Activated naive CD4-positive, alpha-beta T cell (primary cell): Measurements from ENCODE around the gene TRAP1.

Experiments used
- DNase-seq, 4 experiments: peaks; one replicate each; lab custom pipeline; 2025; lab: John Stamatoyannopoulos, UW

The TRAP1 gene

GRCh38 chr16:3713587-3714242, 3.6 kb downstream of the TRAP1 start:
- no peak for DNase-seq

DNA sequence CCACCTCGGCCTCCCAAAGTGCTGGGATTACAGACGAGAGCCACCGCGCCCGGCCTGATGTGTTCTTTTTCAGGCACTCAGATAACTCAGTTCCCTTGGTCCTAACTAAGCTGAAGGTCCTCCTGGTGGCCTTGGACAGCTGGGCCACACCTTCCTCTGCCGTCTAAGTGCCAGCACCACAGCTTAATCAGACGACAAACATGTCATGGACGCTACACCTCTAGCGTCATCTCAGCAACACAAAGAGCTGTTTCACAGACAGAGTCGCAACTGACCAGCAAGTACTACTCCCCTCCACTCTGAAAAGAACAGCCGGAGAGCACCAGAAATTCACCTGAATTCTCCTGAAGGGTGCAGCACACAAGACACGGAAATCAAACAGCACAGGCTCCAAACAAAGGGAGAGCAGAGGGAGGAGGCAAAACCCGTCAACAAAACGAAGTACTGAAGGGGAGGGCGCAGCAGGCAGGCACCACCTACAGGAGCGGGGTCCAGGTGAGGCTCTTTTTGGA, 4.4 kb downstream of the TRAP1 start:
- no peak for DNase-seq

DNA sequence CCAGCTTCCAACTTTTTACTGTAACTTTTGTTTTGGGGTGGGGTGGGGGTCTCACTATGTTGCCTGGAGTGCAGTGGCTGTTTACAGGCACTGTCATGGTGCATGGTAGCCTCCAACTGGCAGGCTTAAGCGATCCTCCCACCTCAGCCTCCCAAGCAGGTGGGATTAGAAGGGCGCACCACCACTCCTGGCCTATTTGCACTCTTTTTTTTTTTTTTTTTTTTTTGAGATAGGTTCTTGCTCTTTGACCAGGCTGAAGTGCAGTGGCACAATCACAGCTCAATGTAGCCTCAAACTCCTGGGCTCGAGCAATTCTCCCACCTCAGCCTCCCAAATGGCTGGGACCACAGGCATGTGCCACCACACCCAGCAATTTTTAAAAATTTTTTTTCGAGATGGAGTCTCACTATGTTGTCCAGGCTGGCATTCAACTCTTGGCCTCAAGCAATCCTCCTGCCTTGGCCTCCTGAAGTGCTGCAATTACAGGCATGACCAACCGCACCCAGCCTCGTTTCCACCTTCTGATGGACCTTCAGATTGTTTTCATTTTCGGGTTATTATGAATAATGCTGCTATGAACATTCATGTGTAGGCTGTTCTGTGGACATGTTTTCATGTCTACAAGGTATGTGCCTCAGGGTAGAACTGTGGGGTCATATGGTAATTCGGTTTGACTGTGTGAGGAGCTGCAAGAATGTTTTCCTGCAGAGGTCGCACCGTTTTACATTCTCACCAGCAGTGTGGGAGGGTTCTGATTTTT, 10.9 kb downstream of the TRAP1 start:
- no peak for DNase-seq

DNA sequence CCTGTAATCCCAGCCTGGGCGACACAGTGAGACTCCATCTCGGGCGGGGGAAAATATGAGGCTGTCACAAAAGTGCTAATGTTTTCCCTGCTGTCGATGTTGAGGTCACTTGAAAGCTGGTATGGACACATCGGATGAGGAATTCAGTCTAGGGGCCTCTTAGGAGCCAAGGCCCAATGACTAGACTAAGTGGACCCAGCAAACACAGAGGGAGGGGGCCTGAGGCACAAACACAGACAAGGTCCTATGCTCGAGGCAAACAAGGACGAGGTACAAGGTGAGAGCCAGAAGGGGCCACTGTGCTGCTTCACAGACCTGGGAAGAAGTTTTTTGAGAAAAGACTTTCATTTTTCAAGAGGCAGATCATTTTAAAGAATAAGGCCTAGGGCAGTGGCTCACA, 15.2 kb downstream of the TRAP1 start:
- no peak for DNase-seq

DNA sequence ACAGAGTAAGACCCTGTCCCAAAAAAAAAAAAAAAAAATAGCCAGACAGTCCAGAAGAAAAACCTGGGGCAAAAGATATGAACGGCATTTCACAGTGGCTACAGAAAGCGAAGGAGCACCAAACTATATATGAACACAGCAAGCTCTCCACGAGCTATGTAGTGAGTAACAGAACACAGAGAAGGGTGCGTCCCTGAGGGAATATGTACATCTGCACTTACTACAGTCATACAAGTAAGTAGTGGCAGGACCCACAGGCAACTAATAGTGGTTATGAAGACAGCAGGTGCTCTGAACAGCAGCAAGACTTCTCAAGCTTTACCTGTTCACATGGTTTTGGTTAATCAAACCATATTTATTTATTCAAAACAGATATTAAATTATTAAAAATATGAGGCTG, 15.8 kb downstream of the TRAP1 start:
- no peak for DNase-seq

DNA sequence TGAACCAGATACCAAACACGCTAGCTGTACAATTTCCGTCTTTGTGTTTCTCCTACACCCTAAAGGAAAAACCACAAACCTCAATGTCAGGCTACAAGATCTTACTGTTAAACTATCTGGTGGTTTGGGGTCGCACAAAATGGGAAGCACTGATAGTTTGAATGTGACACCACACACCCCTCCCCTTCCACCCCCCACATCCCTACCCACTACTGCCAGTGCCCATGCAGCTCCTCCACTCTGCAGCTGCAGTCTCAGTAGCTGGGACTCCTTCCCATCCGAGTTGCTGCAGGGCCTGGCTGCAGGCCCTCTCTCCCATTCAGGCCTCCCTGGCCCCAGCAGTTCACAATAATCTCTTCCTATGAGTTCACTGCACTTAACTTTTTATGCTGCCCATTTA, 18.4 kb downstream of the TRAP1 start:
- no peak for DNase-seq

DNA sequence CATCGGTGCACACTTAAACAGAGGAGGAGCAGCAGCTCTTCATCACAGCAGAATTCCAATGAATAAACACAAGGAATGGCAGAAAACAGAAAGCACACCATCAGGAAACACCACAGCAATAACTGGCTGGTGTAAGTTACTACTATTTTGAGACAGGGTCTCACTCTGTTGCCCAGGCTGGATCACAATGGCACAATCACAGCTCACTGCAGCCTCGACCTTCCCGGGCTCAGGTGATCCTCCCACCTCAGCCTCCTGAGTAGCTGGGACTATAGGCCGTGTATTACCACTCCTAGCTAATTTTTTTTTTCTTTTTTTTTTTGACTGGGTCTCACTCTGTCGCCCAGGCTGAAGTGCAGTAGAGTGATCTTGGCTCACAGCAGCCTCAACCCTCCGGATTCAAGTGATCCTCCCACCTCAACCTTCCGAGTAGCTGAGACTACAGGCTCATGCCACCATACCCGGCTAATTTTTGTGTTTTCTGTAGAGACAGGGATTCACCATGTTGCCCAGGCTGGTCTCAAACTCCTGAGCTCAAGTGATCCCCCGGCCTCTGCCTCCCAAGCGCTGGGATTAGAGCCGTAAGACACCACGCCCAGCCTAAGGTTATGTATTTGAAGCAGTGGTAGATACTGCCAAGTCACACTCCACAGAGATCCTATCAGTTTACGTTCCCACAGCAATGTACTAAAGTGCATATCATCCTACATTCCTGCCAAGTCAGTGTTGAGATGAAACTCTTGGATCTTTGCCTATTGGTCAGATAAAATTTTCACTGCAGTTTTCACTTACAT, 20.7 kb downstream of the TRAP1 start:
- DNase-seq, result no peak

GRCh38 chr16:3695610-3696369, 21.5 kb downstream of the TRAP1 start:
- no peak for DNase-seq

- DNase-seq, result no peak
Measured at GRCh38 chr16:3694051-3694450, 23.3 kb downstream of the TRAP1 start.

GRCh38 chr16:3691761-3692160, 25.6 kb downstream of the TRAP1 start:
- no peak for DNase-seq

DNA sequence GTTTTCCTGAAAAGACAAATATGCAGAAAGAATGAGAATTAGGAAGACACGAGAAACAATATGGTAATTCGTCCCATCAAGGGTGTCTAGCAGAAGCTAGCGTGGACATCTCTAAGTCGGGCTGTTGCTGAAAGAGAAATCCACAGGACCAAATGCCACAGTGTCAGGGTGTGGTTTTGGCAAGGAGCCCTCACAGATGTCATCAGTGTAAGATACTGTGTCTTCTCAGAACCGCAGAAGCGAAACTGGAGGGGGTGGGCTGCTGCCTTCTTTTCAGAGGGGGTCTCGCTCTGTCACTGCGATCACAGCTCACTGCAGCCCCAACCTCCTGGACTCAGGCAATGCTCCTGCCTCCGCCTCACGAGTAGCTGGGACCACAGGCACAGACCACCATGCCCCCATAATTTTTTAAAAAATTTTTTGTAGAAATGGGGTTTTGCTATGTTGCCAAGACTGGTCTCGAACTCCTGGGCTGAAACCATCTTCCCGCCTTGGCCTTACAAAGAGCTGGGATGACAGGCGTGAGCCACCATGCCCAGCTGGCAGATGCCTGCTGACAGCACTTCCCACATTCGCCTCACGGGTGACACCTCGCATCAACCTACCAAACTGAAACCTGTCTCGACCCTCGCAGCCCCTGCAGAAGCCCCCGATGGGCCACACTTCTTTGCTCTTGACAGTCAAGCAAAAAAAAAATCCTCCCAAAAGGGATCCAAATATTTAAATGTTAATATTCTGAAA, 26.2 kb downstream of the TRAP1 start:
- no peak for DNase-seq

GRCh38 chr16:3690470-3690928, 26.8 kb downstream of the TRAP1 start:
- DNase-seq, result peak; percentile 42 to 75 (median 64)

- no peak for DNase-seq
Measured at GRCh38 chr16:3689731-3690130, 27.6 kb downstream of the TRAP1 start.

DNA sequence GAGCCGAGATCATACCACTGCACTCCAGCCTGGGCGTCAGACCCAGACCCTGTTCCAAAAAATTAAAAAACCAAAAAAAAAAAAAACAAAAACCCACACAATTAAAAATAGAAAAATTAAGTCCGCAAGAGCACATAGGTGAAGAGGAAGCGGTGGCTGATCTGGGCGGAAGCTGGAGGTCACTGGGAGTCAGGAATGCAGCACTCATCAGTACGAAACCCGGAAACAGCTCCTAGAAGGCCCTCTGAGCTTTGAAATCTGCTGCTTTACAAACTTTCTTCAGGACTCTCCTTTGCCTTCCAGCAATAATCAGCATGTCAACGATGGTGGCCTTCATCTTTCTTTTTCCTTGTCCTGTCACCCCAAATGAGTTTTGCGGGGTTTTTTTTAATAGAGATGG, 29.5 kb downstream of the TRAP1 start:
- no peak for DNase-seq

DNA sequence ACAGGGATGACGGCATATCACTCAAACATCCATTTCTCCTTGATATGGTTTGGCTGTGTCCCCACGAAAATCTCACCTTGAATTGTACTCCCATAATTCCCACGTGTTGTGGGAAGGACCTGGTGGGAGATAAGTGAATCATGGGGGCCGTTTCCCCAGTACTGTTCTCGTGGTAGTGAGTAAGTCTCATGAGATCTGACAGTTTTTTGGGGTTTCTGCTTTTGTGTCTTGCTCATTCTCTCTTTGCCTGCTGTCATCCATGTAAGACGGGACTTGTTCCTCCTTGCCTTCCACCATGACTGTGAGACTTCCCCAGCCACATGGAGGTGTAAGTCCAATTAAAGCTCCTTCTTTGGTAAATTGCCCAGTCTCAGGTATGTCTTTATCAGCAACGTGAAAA, 30.3 kb downstream of the TRAP1 start:
- DNase-seq, result no peak

GRCh38 chr16:3681206-3681605, 36.1 kb downstream of the TRAP1 start:
- no peak for DNase-seq

DNA sequence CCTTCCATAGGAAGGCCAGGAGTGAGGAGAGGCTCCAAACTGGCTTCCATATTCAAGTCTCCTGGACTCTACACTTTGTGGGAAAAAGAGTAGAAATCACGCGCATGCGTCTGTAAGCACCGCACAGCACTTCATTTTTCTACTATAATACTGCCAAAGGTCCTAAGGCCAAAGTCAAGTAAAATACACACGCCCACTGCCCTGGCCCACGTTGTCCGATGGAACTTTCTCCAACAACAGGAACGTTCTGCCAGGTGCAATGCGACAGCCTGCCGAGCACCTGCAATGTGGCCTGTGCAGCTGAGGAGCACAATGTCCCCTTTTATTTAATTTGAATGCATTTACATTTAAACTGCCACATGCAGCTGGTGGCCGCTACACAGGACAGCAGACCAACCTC, 39.3 kb downstream of the TRAP1 start:
- DNase-seq, result no peak

GRCh38 chr16:3675601-3676130, 41.7 kb downstream of the TRAP1 start:
- DNase-seq, result no peak

DNA sequence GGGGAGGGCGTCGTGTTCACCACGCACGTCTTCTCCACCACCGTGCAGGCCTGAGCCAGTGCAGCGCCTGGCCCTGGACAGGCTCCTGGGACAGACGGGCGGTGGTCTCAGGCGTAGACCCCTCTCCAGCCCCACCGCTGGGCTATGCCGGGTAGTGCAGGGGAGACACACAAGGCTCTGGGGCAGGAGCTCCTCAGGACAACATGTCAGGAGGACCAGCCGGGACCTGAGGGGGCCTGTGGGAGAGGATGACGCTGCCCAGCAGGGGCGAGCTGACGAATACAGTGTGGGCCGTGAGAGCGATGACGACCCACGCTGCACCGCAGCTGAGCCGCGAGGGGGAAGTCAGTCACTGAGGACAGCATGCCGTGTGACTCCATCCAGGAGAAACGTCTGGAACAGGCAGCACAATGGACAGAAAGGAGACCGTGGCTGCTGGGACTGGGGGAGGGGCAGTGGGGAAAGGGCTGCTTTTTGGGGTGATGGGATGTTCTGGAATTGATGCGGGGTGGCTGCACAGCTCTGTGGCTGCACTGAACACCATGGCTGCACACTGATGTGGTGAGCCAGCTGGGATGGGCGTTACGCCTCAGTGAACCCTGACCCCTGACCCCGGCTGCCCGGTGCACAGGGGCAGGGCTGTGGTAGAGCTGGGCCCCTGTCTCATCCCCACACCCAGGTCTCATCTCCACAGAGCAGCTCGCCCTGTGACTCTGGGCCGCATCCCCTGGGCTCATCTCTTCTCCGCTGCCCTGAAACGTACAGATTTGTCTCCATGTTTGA, 42.6 kb downstream of the TRAP1 start:
- DNase-seq, result no peak
